ENCODE data around the gene GPC5.

GRCh38 chr13:91726671-91727070 is 328.2 kb downstream of the GPC5 start:
- TF ChIP-seq FOXK2 (IDR thresholded peaks at IDR 0.05) (no peak), NFRKB (IDR thresholded peaks at IDR 0.05) (no peak), LEF1 (IDR thresholded peaks at IDR 0.05; ENCODE audit: borderline replicate concordance) (no peak), TARDBP (IDR thresholded peaks at IDR 0.05) (no peak), SP1 (IDR thresholded peaks at IDR 0.05) (no peak), ELF4 (IDR thresholded peaks at IDR 0.05) (no peak), FOXM1 (IDR thresholded peaks at IDR 0.05; ENCODE audit: borderline replicate concordance) (no peak), HDGF (IDR thresholded peaks at IDR 0.05; ENCODE audit: borderline replicate concordance) (no peak), ARNT (IDR thresholded peaks at IDR 0.05) (no peak), BHLHE40 (IDR thresholded peaks at IDR 0.05; ENCODE audit: borderline replicate concordance) (no peak), PKNOX1 (IDR thresholded peaks at IDR 0.05) (no peak)

Measured in HEK293T (cell line).